ENCODE measurements around the gene TET3. TPM values are rescaled to one million over a fixed set of nuclear protein-coding genes. Genes with fewer than 3 reads are reported as not detected.

Gene TET3
- total RNA-seq, 1 donor from 2014 or later: 11.0 TPM

GRCh38 chr2:73961823-73962615, 22.7 kb upstream of the TET3 start:
- no peak overlapping the region for H3K4me3 ChIP-seq (ENCODE audit: low read depth, low read length)
- no peak for DNase-seq (ENCODE audit: low read depth)
- TF ChIP-seq CTCF (IDR thresholded peaks at IDR 0.05; ENCODE audit: insufficient read depth, low read length, poor library complexity, severe bottlenecking): no peak
- no peaks in the 10 kb centered on the region for H3K36me3 ChIP-seq (ENCODE audit: control insufficient read depth, insufficient read depth, low read length)
- no peaks in the 10 kb centered on the region for H3K27me3 ChIP-seq (ENCODE audit: control insufficient read depth, insufficient read depth, low read length)

- H3K4me3 ChIP-seq (ENCODE audit: low read depth, low read length): no peak overlapping the region
- no peak for DNase-seq (ENCODE audit: low read depth)
These were observed 21.9 kb upstream of the TET3 start for GRCh38 chr2:73962798-73963197.

GRCh38 chr2:73963385-73964120, 21.2 kb upstream of the TET3 start:
- no peak for TF ChIP-seq CTCF (IDR thresholded peaks at IDR 0.05; ENCODE audit: insufficient read depth, low read length, poor library complexity, severe bottlenecking)
- Histone ChIP-seq H3K27me3 (ENCODE audit: control insufficient read depth, insufficient read depth, low read length) (no peaks in the 10 kb centered on the region), H3K4me3 (ENCODE audit: low read depth, low read length) (no peak overlapping the region), H3K36me3 (ENCODE audit: control insufficient read depth, insufficient read depth, low read length) (no peaks in the 10 kb centered on the region)
- no peak for DNase-seq (ENCODE audit: low read depth)

More at GRCh38 chr2:73962798-73963197, 21.9 kb upstream of the TET3 start:
- Histone ChIP-seq H3K36me3 (ENCODE audit: control insufficient read depth, insufficient read depth, low read length) (no peaks in the 10 kb centered on the region), H3K27me3 (ENCODE audit: control insufficient read depth, insufficient read depth, low read length) (no peaks in the 10 kb centered on the region)
- no peak for TF ChIP-seq CTCF (IDR thresholded peaks at IDR 0.05; ENCODE audit: insufficient read depth, low read length, poor library complexity, severe bottlenecking)

- Histone ChIP-seq H3K27me3 (ENCODE audit: control insufficient read depth, insufficient read depth, low read length) (no peaks in the 10 kb centered on the region), H3K36me3 (ENCODE audit: control insufficient read depth, insufficient read depth, low read length) (no peaks in the 10 kb centered on the region), H3K4me3 (ENCODE audit: low read depth, low read length) (no peak overlapping the region)
- no peak for DNase-seq (ENCODE audit: low read depth)
- TF ChIP-seq CTCF (IDR thresholded peaks at IDR 0.05; ENCODE audit: insufficient read depth, low read length, poor library complexity, severe bottlenecking): no peak
These were observed 20.5 kb upstream of the TET3 start for GRCh38 chr2:73964223-73964622.

- DNase-seq (ENCODE audit: low read depth): no peak
- no peaks in the 10 kb centered on the region for H3K36me3 ChIP-seq (ENCODE audit: control insufficient read depth, insufficient read depth, low read length)
- no peaks in the 10 kb centered on the region for H3K27me3 ChIP-seq (ENCODE audit: control insufficient read depth, insufficient read depth, low read length)
- TF ChIP-seq CTCF (IDR thresholded peaks at IDR 0.05; ENCODE audit: insufficient read depth, low read length, poor library complexity, severe bottlenecking): no peak
- no peak overlapping the region for H3K4me3 ChIP-seq (ENCODE audit: low read depth, low read length)
These were observed 19.7 kb upstream of the TET3 start for GRCh38 chr2:73965053-73965452.

Data from kidney epithelial cell (primary cell).